HG02970 (cell line): ENCODE data around the gene ZFP92.
"Not testable (repeated sequence)": the region's sequence is repeated elsewhere in the genome, so short reads cannot be mapped to it uniquely, and the experiment has no call there.

Experiments
- ATAC-seq: cut with Tn5 transposase; IDR thresholded peaks from one replicate; pipeline ENCODE4 v1.9.1; 2021; ENCODE audit warnings: mild to moderate bottlenecking, moderate library complexity, moderate number of reproducible peaks; ENCODE audit not compliant: unreplicated experiment, low FRiP score

The ZFP92 gene

GRCh38 chrX:153384973-153385372 lies 26.3 kb upstream of the ZFP92 start:
- not testable (repeated sequence) for ATAC-seq

GRCh38 chrX:153386097-153386496 lies 25.2 kb upstream of the ZFP92 start:
- no peak for ATAC-seq

- no peak for ATAC-seq
Observed at GRCh38 chrX:153387345-153387744, 23.9 kb upstream of the ZFP92 start.

- no peak for ATAC-seq
Observed at GRCh38 chrX:153387987-153388721, 23.1 kb upstream of the ZFP92 start.

GRCh38 chrX:153388722-153389459 lies 22.4 kb upstream of the ZFP92 start:
- no peak for ATAC-seq

- not testable (repeated sequence) for ATAC-seq
Observed at GRCh38 chrX:153389460-153389768, 21.9 kb upstream of the ZFP92 start.

- no peak for ATAC-seq
Observed at GRCh38 chrX:153392642-153393321, 18.5 kb upstream of the ZFP92 start.

- no peak for ATAC-seq
Observed at GRCh38 chrX:153394612-153395011, 16.7 kb upstream of the ZFP92 start.

GRCh38 chrX:153395613-153396319 lies 15.5 kb upstream of the ZFP92 start:
- no peak for ATAC-seq

GRCh38 chrX:153396320-153397195 lies 14.7 kb upstream of the ZFP92 start:
- no peak for ATAC-seq

GRCh38 chrX:153397256-153397960 lies 13.9 kb upstream of the ZFP92 start:
- no peak for ATAC-seq

GRCh38 chrX:153398275-153398960 lies 12.9 kb upstream of the ZFP92 start:
- no peak for ATAC-seq

- ATAC-seq: no peak
Observed at GRCh38 chrX:153400146-153401132, 10.8 kb upstream of the ZFP92 start.

- no peak for ATAC-seq
Observed at GRCh38 chrX:153401133-153401764, 10.0 kb upstream of the ZFP92 start, which contains the start of gene PNMA6E. Gene PNMA6E, minus strand, starts transcription at chrX:153401350. Its CDS starts 2,501 bp downstream, at chrX:153398849.

GRCh38 chrX:153404333-153404732 lies 6.9 kb upstream of the ZFP92 start:
- not testable (repeated sequence) for ATAC-seq

GRCh38 chrX:153405426-153405825 lies 5.8 kb upstream of the ZFP92 start:
- no peak for ATAC-seq

- ATAC-seq: no peak
Observed at GRCh38 chrX:153406011-153406410, 5.3 kb upstream of the ZFP92 start.
